Hepatocyte (in vitro differentiated cells): Measurements from ENCODE around the gene OR2T2. TPM values are rescaled to one million over a fixed set of nuclear protein-coding genes. Genes with fewer than 3 reads are reported as not detected.
"Not testable (repeated sequence)": the region's sequence is repeated elsewhere in the genome, so short reads cannot be mapped to it uniquely, and the experiment has no call there.

Source experiments
- DNase-seq: peaks from one replicate; pipeline ENCODE4 v3.0.0-alpha.2; 2016; ENCODE audit warnings: low spot score
- H2AFZ ChIP-seq: fragments of 200-600 bp; sonication (generic); 2 replicates; pipeline ENCODE4 v1.6.0; 2016; ENCODE audit warnings: antibody characterized with exemption, mild to moderate bottlenecking
- H3K27ac ChIP-seq: fragments of 200-600 bp; sonication (generic); 2 replicates; pipeline ENCODE4 v1.5.1; 2016; ENCODE audit warnings: mild to moderate bottlenecking
- H3K27me3 ChIP-seq: fragments of 200-600 bp; sonication (generic); 2 replicates; pipeline ENCODE4 v1.6.1; 2016
- H3K36me3 ChIP-seq: fragments of 200-600 bp; sonication (generic); replicated peaks from 2 replicates; pipeline ENCODE4 v1.5.1; 2016; ENCODE audit warnings: low read depth; ENCODE audit not compliant: insufficient read depth
- H3K4me1 ChIP-seq: fragments of 200-600 bp; sonication (generic); 2 replicates; pipeline ENCODE4 v1.5.1; 2016; ENCODE audit warnings: mild to moderate bottlenecking, moderate library complexity; ENCODE audit not compliant: insufficient read depth
- H3K4me2 ChIP-seq: fragments of 200-600 bp; sonication (generic); 2 replicates; pipeline ENCODE4 v1.6.0; 2016
- H3K4me3 ChIP-seq: fragments of 200-600 bp; sonication (generic); 2 replicates; pipeline ENCODE4 v1.5.1; 2016; ENCODE audit warnings: mild to moderate bottlenecking
- H3K79me2 ChIP-seq: fragments of 200-600 bp; sonication (generic); 2 replicates; pipeline ENCODE4 v1.6.0; 2017; ENCODE audit warnings: mild to moderate bottlenecking
- H3K9me2 ChIP-seq: fragments of 200-600 bp; sonication (generic); replicated peaks from 2 replicates; pipeline ENCODE4 v1.6.0; 2017; ENCODE audit warnings: mild to moderate bottlenecking; ENCODE audit not compliant: insufficient read depth
- H3K9me3 ChIP-seq: fragments of 200-600 bp; sonication (generic); 2 replicates; pipeline ENCODE4 v1.5.1; 2016; ENCODE audit warnings: low read depth, mild to moderate bottlenecking
- H4K20me1 ChIP-seq: fragments of 200-600 bp; sonication (generic); 2 replicates; pipeline ENCODE4 v1.6.0; 2016; ENCODE audit warnings: mild to moderate bottlenecking; ENCODE audit not compliant: insufficient read depth, poor library complexity, severe bottlenecking
- WGBS: methylation state at CpG from one replicate; pipeline ENCODE4 v1.1.6; 2016; ENCODE audit warnings: low lambda C conversion rate; ENCODE audit errors: missing lambda C conversion rate; 5-methylcytosine and 5-hydroxymethylcytosine counted together
- polyA plus RNA-seq: library from polyadenylated mRNA; unstranded; fragments of >200 nt; fragmentation: Nextera tagmentation; extraction: Ambion mirVana; gene quantifications from 2 replicates; pipeline ENCODE4 v1.2.1, GENCODE V29; 2016
- total RNA-seq: library from RNA; depleted of rRNA; stranded (reverse); fragments of >200 nt; gene quantifications from 2 replicates; pipeline ENCODE4 v1.2.3, GENCODE V29; 2014

The OR2T2 gene
- total and polyA plus RNA-seq, 2 experiments from 2014 or later: not detected

DNA sequence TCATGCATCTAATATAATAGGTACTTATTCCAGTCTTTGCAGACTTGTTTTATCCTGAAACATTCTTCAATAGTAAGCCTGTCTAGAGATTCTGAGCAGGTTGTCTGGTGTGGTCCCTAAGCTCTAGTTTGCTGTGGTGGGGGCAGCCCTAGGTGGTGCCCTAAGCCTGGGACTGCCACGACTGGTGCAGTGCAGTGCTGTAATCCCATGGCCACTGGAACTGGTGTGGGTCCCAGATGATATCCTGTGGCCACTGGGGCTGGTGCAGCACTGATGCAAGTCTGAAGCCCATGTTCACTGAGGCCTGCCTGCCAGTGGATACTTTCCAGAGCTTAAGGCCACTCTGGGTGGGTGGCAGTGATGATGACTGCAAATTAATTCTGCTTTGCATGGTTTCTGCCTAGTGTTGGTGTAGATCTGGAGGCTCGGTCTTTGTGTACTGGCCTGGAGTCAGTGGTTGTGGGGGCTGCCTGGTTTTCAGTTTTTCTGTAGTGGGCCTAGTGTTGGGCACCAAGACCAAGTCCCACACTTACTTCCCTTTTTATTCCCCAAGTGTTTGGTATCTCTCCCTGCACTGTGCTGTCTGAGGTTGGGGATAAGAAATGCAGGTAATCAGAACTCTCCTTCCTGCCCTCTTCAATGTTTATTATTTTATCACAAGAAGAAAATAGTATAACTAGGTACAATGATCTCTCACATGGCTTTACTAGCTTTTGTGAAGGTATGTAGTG, 55.0 kb downstream of the OR2T2 start:
- H3K4me1 ChIP-seq, H3K4me3 ChIP-seq, H3K79me2 ChIP-seq, H3K9me3 ChIP-seq, H4K20me1 ChIP-seq, DNase-seq, H3K27me3 ChIP-seq, H3K36me3 ChIP-seq, H3K9me2 ChIP-seq, H2AFZ ChIP-seq, H3K27ac ChIP-seq, H3K4me2 ChIP-seq: not testable (repeated sequence)
- WGBS: 60% methylated on average over 1 of the region's 2 CpGs

Other genes starting within 250 kb of the OR2T2 start
- gene OR2M3, start 248.4 kb upstream of the OR2T2 start, total RNA-seq: not detected in 2 replicates
- gene OR2M3, start 248.4 kb upstream of the OR2T2 start, polyA plus RNA-seq: not detected in 2 replicates
- not detected in 2 replicates for gene OR2M4, start 214.2 kb upstream of the OR2T2 start, total RNA-seq
- not detected in 2 replicates for gene OR2M4, start 214.2 kb upstream of the OR2T2 start, polyA plus RNA-seq
- not detected in 2 replicates for gene OR2T33, start 167.7 kb upstream of the OR2T2 start, total RNA-seq
- not detected in 2 replicates for gene OR2T33, start 167.7 kb upstream of the OR2T2 start, polyA plus RNA-seq
- gene OR2T12, start 142.2 kb upstream of the OR2T2 start, total RNA-seq: not detected in 2 replicates
- gene OR2T12, start 142.2 kb upstream of the OR2T2 start, polyA plus RNA-seq: not detected in 2 replicates
- not detected in 2 replicates for gene OR2M7, start 121.1 kb upstream of the OR2T2 start, total RNA-seq
- gene OR2M7, start 121.1 kb upstream of the OR2T2 start, polyA plus RNA-seq: not detected in 2 replicates
- not detected in 2 replicates for gene OR14C36, start 96.9 kb upstream of the OR2T2 start, total RNA-seq
- gene OR14C36, start 96.9 kb upstream of the OR2T2 start, polyA plus RNA-seq: not detected in 2 replicates
- not detected in 2 replicates for gene OR2T4, start 84.0 kb upstream of the OR2T2 start, total RNA-seq
- gene OR2T4, start 84.0 kb upstream of the OR2T2 start, polyA plus RNA-seq: not detected in 2 replicates
- gene OR2T6, start 69.9 kb upstream of the OR2T2 start, total RNA-seq: not detected in 2 replicates
- not detected in 2 replicates for gene OR2T6, start 69.9 kb upstream of the OR2T2 start, polyA plus RNA-seq
- gene OR2T1, start 42.6 kb upstream of the OR2T2 start, total RNA-seq: not detected in 2 replicates
- gene OR2T1, start 42.6 kb upstream of the OR2T2 start, polyA plus RNA-seq: not detected in 2 replicates
- gene OR2T3, start 27.7 kb downstream of the OR2T2 start, total RNA-seq: not detected in 2 replicates
- gene OR2T3, start 27.7 kb downstream of the OR2T2 start, polyA plus RNA-seq: not detected in 2 replicates
- not detected in 2 replicates for gene OR2T5, start 43.0 kb downstream of the OR2T2 start, total RNA-seq
- gene OR2T5, start 43.0 kb downstream of the OR2T2 start, polyA plus RNA-seq: not detected in 2 replicates
- not detected in 2 replicates for gene OR2G6, start 62.4 kb downstream of the OR2T2 start, total RNA-seq
- gene OR2G6, start 62.4 kb downstream of the OR2T2 start, polyA plus RNA-seq: not detected in 2 replicates
- not detected in 2 replicates for gene OR2T29, start 117.1 kb downstream of the OR2T2 start, total RNA-seq
- not detected in 2 replicates for gene OR2T29, start 117.1 kb downstream of the OR2T2 start, polyA plus RNA-seq
- gene OR2T34, start 129.1 kb downstream of the OR2T2 start, total RNA-seq: not detected in 2 replicates
- not detected in 2 replicates for gene OR2T34, start 129.1 kb downstream of the OR2T2 start, polyA plus RNA-seq
- gene OR2T10, start 152.1 kb downstream of the OR2T2 start, total RNA-seq: not detected in 2 replicates
- not detected in 2 replicates for gene OR2T10, start 152.1 kb downstream of the OR2T2 start, polyA plus RNA-seq
- not detected in 2 replicates for gene OR2T11, start 189.5 kb downstream of the OR2T2 start, total RNA-seq
- not detected in 2 replicates for gene OR2T11, start 189.5 kb downstream of the OR2T2 start, polyA plus RNA-seq
- not detected in 2 replicates for gene OR2T35, start 199.6 kb downstream of the OR2T2 start, total RNA-seq
- not detected in 2 replicates for gene OR2T35, start 199.6 kb downstream of the OR2T2 start, polyA plus RNA-seq
- gene OR2T27, start 209.9 kb downstream of the OR2T2 start, total RNA-seq: not detected in 2 replicates
- not detected in 2 replicates for gene OR2T27, start 209.9 kb downstream of the OR2T2 start, polyA plus RNA-seq